SK-N-SH treated with all-trans-retinoic acid at 6 μM for 48 hours (cell line): Measurements from ENCODE around the gene VCAM1.

Experiments
- BACH2 ChIP-seq: fragments of 250-450 bp; sonication (Bioruptor Pico); IDR thresholded peaks from 2 replicates; pipeline ENCODE4 v1.9.0; 2021; ENCODE audit warnings: mild to moderate bottlenecking, borderline replicate concordance
- CREB5 ChIP-seq: fragments of 250-450 bp; sonication (Bioruptor Pico); IDR thresholded peaks from 2 replicates; pipeline ENCODE4 v1.5.1; 2020; ENCODE audit warnings: low read depth, mild to moderate bottlenecking, moderate library complexity
- ESRRG ChIP-seq: fragments of 250-450 bp; sonication (Bioruptor Pico); IDR thresholded peaks from 2 replicates; pipeline ENCODE4 v1.6.1; 2021; ENCODE audit warnings: mild to moderate bottlenecking
- GLIS3 ChIP-seq: fragments of 250-450 bp; sonication (Bioruptor Pico); IDR thresholded peaks from 2 replicates; pipeline ENCODE4 v1.5.0; 2020; ENCODE audit warnings: mild to moderate bottlenecking, moderate library complexity
- OSR1 ChIP-seq: fragments of 250-450 bp; sonication (Bioruptor Pico); IDR thresholded peaks from 2 replicates; pipeline ENCODE4 v1.8.0; 2022; ENCODE audit warnings: moderate library complexity, mild to moderate bottlenecking, inconsistent platforms
- PATZ1 ChIP-seq: fragments of 250-450 bp; sonication (Bioruptor Pico); IDR thresholded peaks from 2 replicates; pipeline ENCODE4 v1.8.0; 2020; ENCODE audit warnings: mild to moderate bottlenecking, moderate library complexity, borderline replicate concordance
- POU6F1 ChIP-seq: fragments of 250-450 bp; sonication (Bioruptor Pico); IDR thresholded peaks from 2 replicates; pipeline ENCODE4 v1.8.0; 2021; ENCODE audit warnings: low read depth, mild to moderate bottlenecking, moderate library complexity, borderline replicate concordance
- PPARA ChIP-seq: fragments of 250-450 bp; sonication (Bioruptor Pico); IDR thresholded peaks from 2 replicates; pipeline ENCODE4 v1.5.0; 2020; ENCODE audit warnings: mild to moderate bottlenecking, borderline replicate concordance
- RARB ChIP-seq: fragments of 250-450 bp; sonication (Bioruptor Pico); IDR thresholded peaks from 2 replicates; pipeline ENCODE4 v1.8.0; 2021; ENCODE audit warnings: mild to moderate bottlenecking, moderate library complexity
- TCF4 ChIP-seq: fragments of 250-450 bp; sonication (Bioruptor Pico); IDR thresholded peaks from 2 replicates; pipeline ENCODE4 v1.8.0; 2021; ENCODE audit warnings: mild to moderate bottlenecking, moderate library complexity, borderline replicate concordance
- TSHZ2 ChIP-seq: fragments of 250-450 bp; sonication (Bioruptor Pico); IDR thresholded peaks from 2 replicates; pipeline ENCODE4 v1.5.0; 2020; ENCODE audit warnings: mild to moderate bottlenecking, moderate library complexity
- ZC3H10 ChIP-seq: fragments of 250-450 bp; sonication (Bioruptor Pico); IDR thresholded peaks from 2 replicates; pipeline ENCODE4 v1.5.1; 2021; ENCODE audit warnings: mild to moderate bottlenecking, moderate library complexity
- ZFP3 ChIP-seq: fragments of 250-450 bp; sonication (Bioruptor Pico); IDR thresholded peaks from 2 replicates; pipeline ENCODE4 v1.5.0; 2020; ENCODE audit warnings: mild to moderate bottlenecking, moderate library complexity
- ZNF70 ChIP-seq: fragments of 450-650 bp; formaldehyde crosslinking; IDR thresholded peaks from 2 replicates; pipeline ENCODE4 v1.5.0; 2020; ENCODE audit warnings: mild to moderate bottlenecking, moderate library complexity

- TF ChIP-seq ESRRG (no peak), ZFP3 (CRISPR knock-in tag) (no peak), CREB5 (CRISPR knock-in tag) (no peak), RARB (CRISPR knock-in tag) (no peak), GLIS3 (CRISPR knock-in tag) (no peak), BACH2 (no peak), PATZ1 (CRISPR knock-in tag) (no peak), ZC3H10 (CRISPR knock-in tag) (no peak), OSR1 (no peak), POU6F1 (CRISPR knock-in tag) (no peak), ZNF70 (no peak), PPARA (no peak), TSHZ2 (CRISPR knock-in tag) (no peak), TCF4 (CRISPR knock-in tag) (no peak)
Observed at GRCh38 chr1:100708476-100709062, 11.0 kb upstream of the VCAM1 start.
